Neural progenitor cell (in vitro differentiated cells): ENCODE results near the gene POLR1C. TPM values are rescaled to one million over a fixed set of nuclear protein-coding genes. Genes with fewer than 3 reads are reported as not detected.

Experiments
- DNase-seq: peaks from one replicate; pipeline ENCODE4 v3.0.0-alpha.2; 2016; ENCODE audit warnings: low spot score
- H2AFZ ChIP-seq: fragments of 200-600 bp; sonication (generic); replicated peaks from 2 replicates; pipeline ENCODE4 v1.6.1; 2016; ENCODE audit warnings: antibody characterized with exemption
- H3F3A ChIP-seq: fragments of 200-600 bp; sonication (generic); 2 replicates; pipeline ENCODE4 v1.6.1; 2016; ENCODE audit warnings: antibody characterized with exemption, low read depth
- H3K27ac ChIP-seq: fragments of 200-600 bp; sonication (generic); 2 replicates; pipeline ENCODE4 v1.5.1; 2016; ENCODE audit warnings: mild to moderate bottlenecking
- H3K27me3 ChIP-seq: fragments of 200-600 bp; sonication (generic); 2 replicates; pipeline ENCODE4 v1.6.1; 2016; ENCODE audit warnings: mild to moderate bottlenecking, moderate library complexity
- H3K36me3 ChIP-seq: fragments of 200-600 bp; sonication (generic); 2 replicates; pipeline ENCODE4 v1.5.1; 2016
- H3K4me1 ChIP-seq: fragments of 200-600 bp; sonication (generic); 2 replicates; pipeline ENCODE4 v1.6.1; 2016; ENCODE audit warnings: mixed run types
- H3K4me2 ChIP-seq: fragments of 200-600 bp; sonication (generic); 2 replicates; pipeline ENCODE4 v1.6.1; 2016
- H3K4me3 ChIP-seq: fragments of 200-600 bp; sonication (generic); 2 replicates; pipeline ENCODE4 v1.5.1; 2016
- H3K79me2 ChIP-seq: fragments of 200-600 bp; sonication (generic); 2 replicates; pipeline ENCODE4 v1.6.1; 2016; ENCODE audit warnings: low read depth
- H3K9ac ChIP-seq: fragments of 200-600 bp; sonication (generic); 2 replicates; pipeline ENCODE4 v1.6.1; 2016
- H3K9me3 ChIP-seq: fragments of 200-600 bp; sonication (generic); 2 replicates; pipeline ENCODE4 v1.5.1; 2016; ENCODE audit warnings: low read depth
- H4K20me1 ChIP-seq: fragments of 200-600 bp; sonication (generic); 2 replicates; pipeline ENCODE4 v1.6.1; 2016; ENCODE audit warnings: low read depth
- H3K27ac Mint-ChIP-seq: 3 replicates; pipeline ENCODE4 v1.8.0; 2021; ENCODE audit warnings: mixed read lengths
- H3K27me3 Mint-ChIP-seq: 2 replicates; pipeline ENCODE4 v1.8.0; 2022; ENCODE audit warnings: low read depth, mild to moderate bottlenecking, inconsistent platforms, moderate library complexity, mixed read lengths; ENCODE audit not compliant: insufficient read depth
- H3K36me3 Mint-ChIP-seq: 3 replicates; pipeline ENCODE4 v1.8.0; 2021; ENCODE audit warnings: mixed read lengths
- H3K4me1 Mint-ChIP-seq: 3 replicates; pipeline ENCODE4 v1.8.0; 2021; ENCODE audit warnings: mixed read lengths
- H3K4me3 Mint-ChIP-seq: 3 replicates; pipeline ENCODE4 v1.8.0; 2021; ENCODE audit warnings: mild to moderate bottlenecking, moderate library complexity, mixed read lengths
- H3K9me3 Mint-ChIP-seq: 3 replicates; pipeline ENCODE4 v1.8.0; 2020; ENCODE audit warnings: mixed read lengths
- CTCF ChIP-seq: fragments of 200-600 bp; sonication (generic); IDR thresholded peaks from 2 replicates; pipeline ENCODE4 v1.5.1; 2017; ENCODE audit warnings: antibody characterized with exemption, mild to moderate bottlenecking
- EZH2 ChIP-seq: fragments of 200-600 bp; sonication (generic); IDR thresholded peaks from 2 replicates; pipeline ENCODE4 v1.6.1; 2017; ENCODE audit warnings: antibody characterized with exemption, mild to moderate bottlenecking, moderate library complexity
- EZH2phosphoT487 ChIP-seq: fragments of 200-600 bp; sonication (generic); IDR thresholded peaks from 2 replicates; pipeline ENCODE4 v1.6.1; 2017; ENCODE audit warnings: antibody characterized with exemption
- total RNA-seq: library from RNA; depleted of rRNA; stranded (reverse); fragments of >200 nt; gene quantifications from 2 replicates; pipeline ENCODE4 v1.2.3, GENCODE V29; 2015; ENCODE audit warnings: low replicate concordance

The POLR1C gene
- total RNA-seq, 1 donor from 2014 or later = 24.4 TPM

GRCh38 chr6:43495409-43495941, 21.4 kb upstream of the POLR1C start:
- peaks cover 33% of the 10 kb centered on the region for H4K20me1 ChIP-seq
- TF ChIP-seq CTCF (peak; percentile 21), EZH2phosphoT487 (no peak)

DNA sequence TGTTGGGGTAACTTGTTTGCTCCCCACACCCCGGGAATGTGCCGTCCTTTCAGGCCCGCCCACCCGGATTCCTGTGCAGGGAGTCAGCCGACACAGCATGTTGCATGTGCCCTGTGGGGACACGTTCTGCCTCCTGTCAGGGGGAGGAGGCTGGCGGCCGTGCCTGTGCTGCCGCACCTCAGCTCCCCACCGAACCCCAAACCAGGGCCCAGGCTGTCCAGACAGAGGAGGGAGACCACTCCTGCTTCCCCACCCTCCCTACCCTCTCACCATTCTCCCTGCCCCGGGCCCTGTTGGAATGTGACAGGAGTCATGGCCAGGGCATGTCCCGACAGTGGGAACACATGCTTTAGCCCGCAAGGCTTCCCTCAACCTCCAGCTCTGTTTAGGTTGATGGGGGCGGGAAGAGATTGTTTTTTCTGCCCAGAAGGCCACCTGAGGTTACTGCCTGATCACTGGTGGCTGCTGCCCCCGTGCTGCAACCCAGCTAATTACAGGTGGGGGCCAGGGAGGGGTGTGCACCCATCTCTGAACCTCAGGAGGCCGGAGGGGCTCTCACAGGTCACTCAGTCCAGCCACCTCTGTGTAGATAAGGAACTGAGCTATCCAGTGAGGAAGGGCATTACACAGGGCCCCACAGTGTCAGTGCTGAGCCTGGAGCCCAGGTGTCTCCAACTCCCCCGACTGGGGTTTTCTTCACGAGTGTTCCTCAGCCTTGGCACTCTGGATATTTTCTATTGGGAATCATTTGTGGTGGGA, 20.3 kb upstream of the POLR1C start:
- Mint-ChIP-seq H3K4me3 (no peak overlapping the region), H3K27ac (no peak overlapping the region), H3K36me3 (peaks cover 10% of the 10 kb centered on the region), H3K9me3 (no peaks in the 10 kb centered on the region), H3K4me1 (peaks cover 6% of the 10 kb centered on the region), H3K27me3 (peaks cover 6% of the 10 kb centered on the region)
- Histone ChIP-seq H3K36me3 (no peaks in the 10 kb centered on the region), H4K20me1 (peaks cover 33% of the 10 kb centered on the region), H3K27me3 (no peaks in the 10 kb centered on the region), H3K27ac (no peak overlapping the region), H3K4me2 (no peak overlapping the region), H3K9me3 (no peaks in the 10 kb centered on the region), H3K4me1 (peaks cover 6% of the 10 kb centered on the region), H3F3A (no peaks in the 10 kb centered on the region), H3K79me2 (peaks cover 5% of the 10 kb centered on the region), H3K9ac (no peak overlapping the region), H2AFZ (no peak overlapping the region), H3K4me3 (no peak overlapping the region)
- peak; percentile 62 for DNase-seq
- no peak for TF ChIP-seq EZH2phosphoT487
- TF ChIP-seq CTCF = peak; percentile 61
- TF ChIP-seq EZH2 = no peak

More at GRCh38 chr6:43495409-43495941, 21.4 kb upstream of the POLR1C start:
- Mint-ChIP-seq H3K9me3 (no peaks in the 10 kb centered on the region), H3K36me3 (peaks cover 5% of the 10 kb centered on the region), H3K4me3 (no peak overlapping the region), H3K27ac (peak overlapping the region; percentile 21), H3K27me3 (peaks cover 6% of the 10 kb centered on the region), H3K4me1 (peaks cover 6% of the 10 kb centered on the region)
- Histone ChIP-seq H3K36me3 (no peaks in the 10 kb centered on the region), H3K27me3 (no peaks in the 10 kb centered on the region), H3K4me2 (no peak overlapping the region), H3K79me2 (peaks cover 5% of the 10 kb centered on the region), H3K27ac (no peak overlapping the region), H3K4me1 (peaks cover 6% of the 10 kb centered on the region), H2AFZ (no peak overlapping the region), H3K4me3 (no peak overlapping the region), H3K9me3 (no peaks in the 10 kb centered on the region), H3F3A (no peaks in the 10 kb centered on the region), H3K9ac (no peak overlapping the region)
- no peak for DNase-seq

DNA sequence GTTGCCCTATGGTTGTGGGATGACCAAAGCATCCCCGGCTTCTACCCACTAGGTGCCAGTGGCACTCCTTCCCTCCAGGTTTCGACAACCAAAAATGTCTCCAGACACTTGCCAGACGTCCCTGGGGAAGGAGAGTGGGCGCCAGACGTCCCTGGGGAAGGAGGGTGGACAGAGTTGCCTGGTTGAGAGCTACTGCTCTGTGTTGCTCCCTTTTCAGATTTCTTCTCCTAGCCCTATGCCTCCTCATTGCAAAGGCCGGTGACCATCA, 19.8 kb upstream of the POLR1C start:
- Mint-ChIP-seq H3K9me3 (no peaks in the 10 kb centered on the region), H3K27ac (no peak overlapping the region), H3K4me1 (peaks cover 6% of the 10 kb centered on the region), H3K4me3 (no peak overlapping the region), H3K27me3 (peaks cover 6% of the 10 kb centered on the region), H3K36me3 (peaks cover 15% of the 10 kb centered on the region)
- H2AFZ ChIP-seq = no peak overlapping the region
- peaks cover 33% of the 10 kb centered on the region for H4K20me1 ChIP-seq
- no peak overlapping the region for H3K4me2 ChIP-seq
- DNase-seq = no peak
- peaks cover 5% of the 10 kb centered on the region for H3K79me2 ChIP-seq
- H3K36me3 ChIP-seq = no peaks in the 10 kb centered on the region
- no peak overlapping the region for H3K9ac ChIP-seq
- H3K4me3 ChIP-seq = no peak overlapping the region
- no peaks in the 10 kb centered on the region for H3F3A ChIP-seq
- H3K4me1 ChIP-seq = peaks cover 6% of the 10 kb centered on the region
- no peak overlapping the region for H3K27ac ChIP-seq
- no peaks in the 10 kb centered on the region for H3K9me3 ChIP-seq
- TF ChIP-seq EZH2 (no peak), CTCF (no peak), EZH2phosphoT487 (no peak)
- H3K27me3 ChIP-seq = no peaks in the 10 kb centered on the region
